Eye (tissue), 1 donor: ENCODE data around the gene IL7R.
"Not testable (repeated sequence)": the region's sequence is repeated elsewhere in the genome, so short reads cannot be mapped to it uniquely, and the experiment has no call there.

Experiments used
- DNase-seq: peaks from one replicate; pipeline ENCODE4 v3.0.0-alpha.2; 2015

Gene IL7R

DNA sequence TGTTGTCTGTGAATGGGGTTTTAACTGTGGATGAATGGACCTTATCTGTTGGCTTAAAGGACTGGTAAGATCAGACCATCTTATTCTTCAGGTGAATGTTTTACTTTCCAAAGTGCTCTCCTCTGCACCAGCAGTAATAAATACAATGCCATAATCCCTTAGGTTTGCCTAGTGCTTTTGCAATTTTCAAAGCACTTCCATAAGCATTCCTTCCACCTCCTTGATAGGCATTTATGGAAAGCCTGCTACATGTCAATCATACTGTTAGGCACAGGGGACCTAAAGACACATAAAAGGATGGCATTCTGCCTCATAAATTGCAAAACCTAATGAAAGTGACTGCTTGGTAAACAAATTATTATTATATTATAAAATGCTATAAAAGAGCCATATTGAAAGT is 21.4 kb downstream of the IL7R start:
- DNase-seq: no peak

DNA sequence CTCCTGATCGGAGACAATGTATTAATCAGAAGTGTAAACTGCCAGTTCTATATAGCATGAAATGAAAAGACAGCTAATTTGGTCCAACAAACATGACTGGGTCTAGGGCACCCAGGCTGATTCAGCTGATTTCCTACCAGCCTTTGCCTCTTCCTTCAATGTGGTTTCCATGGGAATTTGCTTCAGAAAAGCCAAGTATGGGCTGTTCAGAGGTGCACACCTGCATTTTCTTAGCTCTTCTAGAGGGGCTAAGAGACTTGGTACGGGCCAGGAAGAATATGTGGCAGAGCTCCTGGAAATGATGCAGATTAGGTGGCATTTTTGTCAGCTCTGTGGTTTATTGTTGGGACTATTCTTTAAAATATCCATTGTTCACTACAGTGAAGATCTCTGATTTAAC is 22.4 kb downstream of the IL7R start:
- DNase-seq: no peak

DNA sequence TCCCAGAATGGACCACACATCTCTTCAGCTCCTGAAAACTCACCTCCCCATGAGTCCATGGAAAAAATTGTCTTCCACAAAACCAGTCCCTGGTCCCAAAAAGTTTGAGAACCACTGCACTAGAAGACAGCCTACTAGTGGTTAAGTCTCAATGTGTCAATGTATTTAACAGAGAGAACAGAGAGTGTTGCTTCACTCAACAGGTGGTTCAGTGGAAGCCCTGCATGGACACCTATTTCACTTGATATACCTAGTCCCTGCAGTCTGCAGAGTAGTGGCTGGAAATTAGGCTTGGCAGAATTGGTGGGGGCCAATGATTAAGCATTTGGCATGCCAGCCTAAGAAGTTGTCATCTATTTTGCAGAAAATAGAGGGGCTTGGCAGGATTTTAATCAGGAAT is 23.0 kb downstream of the IL7R start:
- no peak for DNase-seq

DNA sequence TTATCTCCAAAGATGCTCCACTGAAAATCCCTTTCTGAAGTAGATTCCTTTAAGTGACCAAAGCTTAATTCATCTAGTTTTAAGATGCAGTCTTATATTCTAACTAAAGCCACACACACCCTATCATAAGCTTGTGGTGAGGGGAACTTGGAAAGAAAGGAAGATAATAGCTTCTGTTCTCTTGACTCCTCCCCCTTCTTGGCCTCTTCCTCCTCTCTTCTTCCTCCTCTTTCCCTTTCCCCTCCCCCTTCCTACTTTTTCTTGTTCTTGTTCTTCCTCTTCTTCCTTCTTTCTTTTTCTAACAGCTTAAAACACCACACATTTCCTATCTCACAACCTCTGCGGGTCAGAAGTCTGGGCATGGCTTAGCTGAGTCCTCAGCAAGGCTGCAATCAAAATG is 23.5 kb downstream of the IL7R start:
- DNase-seq: no peak

DNA sequence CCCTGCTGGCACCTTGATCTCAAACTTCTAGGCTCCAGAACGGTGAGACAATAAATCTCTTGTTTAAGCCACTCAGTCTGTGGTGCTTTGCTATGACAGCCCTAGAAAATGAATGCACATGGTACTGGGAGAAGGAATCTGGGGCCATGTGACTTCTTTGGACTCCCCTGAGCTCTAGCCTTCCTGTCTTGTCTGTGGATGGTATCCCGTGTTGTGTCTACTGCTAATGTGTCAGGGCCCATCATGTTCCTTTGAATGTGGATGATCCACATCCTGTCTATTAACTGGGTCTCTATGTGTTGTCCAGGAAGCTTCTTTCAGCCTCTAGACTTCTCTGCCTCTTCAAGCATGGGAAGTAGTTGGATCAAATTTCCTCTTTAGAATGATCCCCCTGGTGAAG is 25.1 kb downstream of the IL7R start:
- no peak for DNase-seq

DNA sequence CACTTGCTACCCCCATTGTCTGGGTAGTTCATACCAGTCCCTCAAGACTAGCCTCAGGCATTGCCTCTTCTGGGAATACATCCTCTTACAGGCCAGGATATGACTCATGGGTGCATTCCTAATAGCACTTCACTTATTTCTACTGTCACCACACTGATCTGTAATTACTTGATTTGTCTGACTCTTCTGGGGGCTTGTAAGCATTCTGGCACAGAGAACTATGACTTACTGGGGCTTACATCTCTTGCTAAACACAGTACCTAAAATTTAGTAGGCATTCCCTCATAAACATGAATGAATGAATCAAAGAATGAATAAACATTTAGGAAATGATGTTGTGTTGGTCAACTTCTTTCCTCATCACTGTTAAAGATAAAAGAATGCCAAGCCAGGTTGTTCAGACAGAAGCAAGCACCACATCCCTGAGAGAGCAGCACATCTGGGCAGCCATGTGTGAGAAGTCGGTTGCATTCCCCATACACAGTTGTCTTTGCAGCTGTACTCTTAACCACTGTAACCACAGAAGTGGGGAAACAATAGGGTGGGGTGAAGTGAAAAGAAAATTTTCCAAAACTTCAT is 27.6 kb downstream of the IL7R start:
- DNase-seq: peak; percentile 67

DNA sequence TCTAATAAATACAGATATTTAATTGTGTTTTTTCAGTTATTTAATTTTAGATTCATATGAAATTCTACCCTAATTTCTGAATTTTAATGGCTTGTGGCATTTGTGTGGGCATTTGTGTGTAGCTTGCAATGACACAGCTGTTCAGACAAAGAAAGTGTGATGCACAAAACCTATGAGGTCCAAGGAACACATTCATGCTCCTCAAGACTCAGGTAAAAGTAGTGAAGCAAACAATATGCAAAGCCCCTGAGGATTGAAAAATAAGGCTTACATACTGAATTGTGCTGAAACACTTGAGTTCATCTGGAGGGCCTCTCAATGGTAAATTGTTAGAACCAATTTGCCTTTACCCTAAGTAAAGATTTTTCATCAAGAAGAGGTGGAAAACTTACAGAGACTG is 28.1 kb downstream of the IL7R start:
- DNase-seq: peak; percentile 19

DNA sequence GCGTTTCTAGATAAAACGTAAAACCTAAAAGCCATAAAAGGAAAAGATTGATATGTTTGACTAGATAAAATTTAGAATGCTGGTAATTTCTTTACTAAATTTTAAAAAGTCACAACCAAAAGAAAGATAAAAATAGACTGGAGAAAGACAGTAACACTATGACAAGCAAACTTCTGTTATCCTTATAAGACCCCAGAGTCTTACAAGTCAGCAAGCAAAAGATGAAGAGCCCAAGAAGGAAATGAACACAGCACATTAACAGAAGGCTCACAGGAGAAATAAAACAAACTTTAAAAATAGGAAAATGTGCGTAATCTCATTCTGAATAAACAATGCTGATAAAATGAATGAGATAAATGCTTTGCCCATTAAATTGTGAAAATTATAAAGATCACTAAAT is 29.7 kb downstream of the IL7R start:
- DNase-seq: no peak

DNA sequence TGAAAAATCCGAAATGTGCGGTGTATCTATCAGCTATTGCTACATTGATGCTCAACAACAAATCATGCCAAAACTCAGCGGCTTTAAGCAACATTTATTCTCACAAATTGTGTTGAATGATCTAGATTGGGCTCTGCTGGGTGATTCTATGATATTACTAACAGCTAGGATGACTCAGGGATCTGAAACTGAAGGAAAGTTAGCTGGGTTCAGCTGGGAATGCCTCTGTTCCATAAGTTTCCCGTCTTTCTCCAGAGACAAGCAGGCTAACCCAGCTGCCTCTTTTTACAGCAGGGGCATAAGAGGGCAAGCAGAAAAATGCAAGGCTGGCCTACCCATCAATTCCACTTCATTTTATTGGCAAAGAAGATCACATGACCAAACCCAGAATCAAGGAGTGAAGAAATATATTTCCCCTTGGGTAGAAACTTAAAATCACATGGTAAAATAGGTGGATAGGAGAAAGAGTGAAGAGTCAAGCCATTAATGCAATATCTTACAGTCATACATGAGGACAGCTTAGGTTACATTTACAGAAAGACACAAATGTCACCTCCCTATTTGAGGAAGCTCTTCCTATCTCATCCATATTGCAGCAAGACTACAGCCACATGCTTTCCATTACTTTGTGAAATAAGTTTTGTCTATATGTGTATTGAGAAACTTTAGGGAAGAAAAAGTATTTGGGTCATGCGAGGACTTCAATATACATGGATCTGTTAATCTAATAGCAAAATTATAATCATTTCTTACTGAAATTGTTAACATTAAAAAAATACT is 30.8 kb downstream of the IL7R start:
- DNase-seq: no peak

DNA sequence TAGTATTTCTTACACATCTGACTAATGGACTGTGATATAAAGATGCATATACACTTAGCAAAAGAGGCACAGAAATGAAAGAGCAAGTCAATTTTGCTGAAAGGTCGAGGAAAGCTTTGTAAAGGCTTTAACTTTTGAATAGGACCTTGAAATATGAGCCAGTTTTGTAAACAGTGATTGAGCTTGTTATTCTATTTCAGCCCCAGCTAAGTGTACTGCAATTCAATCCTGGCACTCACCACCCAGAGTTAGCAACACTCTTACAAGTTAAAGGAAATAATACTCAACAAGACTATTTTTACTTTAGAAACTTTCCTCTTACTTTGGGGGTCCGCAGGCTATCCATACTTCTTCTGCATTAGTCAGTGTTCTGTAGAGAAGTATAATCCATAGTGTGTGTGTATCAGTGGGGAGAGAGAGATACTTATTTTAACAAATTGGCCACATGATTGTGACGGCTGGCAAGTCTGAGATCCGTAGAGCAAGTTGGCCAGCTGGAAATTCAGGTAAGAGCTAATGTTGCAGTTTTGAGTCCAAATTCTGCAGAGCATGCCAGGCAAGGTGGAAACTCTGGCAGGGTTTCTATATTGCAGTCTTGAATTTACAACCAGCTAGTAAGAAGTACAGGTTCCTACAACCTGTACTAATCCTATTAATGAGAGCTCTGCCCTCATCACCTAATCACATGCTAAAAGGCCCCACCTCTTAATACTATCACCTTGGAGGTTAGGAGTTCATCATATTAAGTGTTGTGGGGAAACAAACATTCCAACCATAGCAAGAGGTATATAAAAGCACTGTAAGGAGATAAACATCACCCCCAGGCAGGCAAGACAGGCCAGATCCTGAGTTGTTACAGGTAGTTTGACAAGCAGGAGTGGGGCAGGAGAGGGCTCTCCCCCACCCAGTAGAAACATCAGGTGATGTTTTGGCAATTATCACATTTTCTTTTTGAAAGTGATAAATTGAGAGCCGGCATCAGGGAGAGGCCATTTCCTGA is 33.6 kb downstream of the IL7R start:
- no peak for DNase-seq

DNA sequence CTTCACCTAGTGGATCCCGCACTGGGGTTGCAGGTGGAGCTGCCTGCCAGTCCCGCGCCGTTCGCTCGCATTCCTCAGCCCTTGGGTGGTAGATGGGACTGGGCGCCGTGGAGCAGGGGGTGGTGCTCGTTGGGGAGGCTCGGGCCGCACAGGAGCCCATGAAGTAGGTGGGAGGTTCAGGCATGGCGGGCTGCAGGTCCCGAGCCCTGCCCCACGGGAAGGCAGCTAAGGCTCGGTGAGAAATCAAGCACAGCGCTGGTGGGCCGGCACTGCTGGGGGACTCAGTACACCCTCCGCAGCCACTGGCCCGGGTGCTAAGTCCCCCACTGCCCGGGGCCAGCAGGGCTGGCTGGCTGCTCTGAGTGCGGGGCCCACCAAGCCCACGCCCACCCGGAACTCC is 36.1 kb downstream of the IL7R start:
- DNase-seq: not testable (repeated sequence)

DNA sequence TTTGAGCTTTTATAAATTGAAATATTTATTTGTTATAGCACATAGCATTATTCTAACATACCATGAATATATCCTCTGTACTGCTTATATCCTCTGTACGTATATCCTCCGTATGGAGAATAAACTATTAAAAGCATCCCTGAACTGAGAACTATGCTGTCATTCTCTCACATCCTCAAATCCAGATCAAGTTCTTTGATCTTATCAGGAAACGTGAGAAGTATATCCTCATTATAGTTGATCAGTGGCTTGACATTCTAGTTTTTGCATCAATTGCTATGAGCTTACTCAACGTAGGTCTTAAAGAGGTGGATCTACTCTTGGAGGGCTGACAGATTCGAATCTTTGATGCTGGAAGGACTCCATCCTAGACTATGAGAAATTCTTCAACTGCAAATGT is 37.4 kb downstream of the IL7R start:
- no peak for DNase-seq

DNA sequence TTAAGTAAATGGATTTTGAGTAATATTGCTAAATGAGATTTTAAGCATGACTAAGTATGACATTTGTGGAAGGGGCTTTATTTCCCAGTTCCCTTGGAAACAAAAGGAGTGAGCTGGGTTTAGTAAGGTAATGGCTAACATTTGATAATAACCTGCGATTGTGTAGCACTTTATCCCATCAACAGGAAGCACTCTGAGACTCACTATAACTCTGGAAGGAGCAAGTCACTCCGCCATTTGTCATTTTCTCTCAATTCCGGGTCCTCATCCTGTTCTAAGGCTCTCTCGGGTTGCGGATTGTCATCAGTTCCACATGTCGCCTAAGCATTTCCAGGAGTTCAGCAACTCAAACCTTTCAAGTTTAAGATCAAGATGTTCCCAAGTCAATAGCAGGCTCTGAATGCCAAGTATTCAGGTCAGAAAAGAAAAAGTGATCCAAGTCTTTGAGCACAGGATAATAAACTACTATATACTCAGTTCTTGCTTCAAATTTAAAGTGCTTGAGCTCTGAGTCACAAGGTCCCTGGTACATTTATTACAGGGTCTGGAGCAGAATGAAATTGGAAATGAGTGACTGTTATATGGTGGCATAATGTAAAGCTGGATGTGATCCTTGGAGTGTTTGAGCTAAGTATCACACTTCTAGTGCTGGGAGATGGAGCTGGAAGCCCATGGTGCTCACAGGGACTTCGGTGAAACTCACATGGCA is 42.4 kb downstream of the IL7R start:
- no peak for DNase-seq

DNA sequence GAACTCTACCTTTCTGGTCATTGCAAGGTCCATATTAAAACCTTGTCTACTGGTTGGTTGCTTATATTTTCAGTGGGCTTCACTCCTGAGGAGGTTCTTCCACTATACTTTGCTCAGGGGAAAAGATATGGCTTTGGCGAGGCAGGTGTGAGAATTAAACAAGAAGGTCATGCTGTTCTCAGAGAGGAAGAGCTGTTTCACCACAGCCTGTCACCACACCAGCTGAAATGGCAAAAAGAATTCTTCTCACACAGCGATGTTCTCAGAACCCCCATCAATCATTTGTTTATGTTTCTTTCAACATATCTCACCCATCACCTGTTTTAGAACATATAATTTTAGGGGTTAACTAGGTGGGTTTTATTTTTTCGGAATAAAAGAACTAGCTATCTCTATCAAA is 43.1 kb downstream of the IL7R start:
- DNase-seq: no peak

DNA sequence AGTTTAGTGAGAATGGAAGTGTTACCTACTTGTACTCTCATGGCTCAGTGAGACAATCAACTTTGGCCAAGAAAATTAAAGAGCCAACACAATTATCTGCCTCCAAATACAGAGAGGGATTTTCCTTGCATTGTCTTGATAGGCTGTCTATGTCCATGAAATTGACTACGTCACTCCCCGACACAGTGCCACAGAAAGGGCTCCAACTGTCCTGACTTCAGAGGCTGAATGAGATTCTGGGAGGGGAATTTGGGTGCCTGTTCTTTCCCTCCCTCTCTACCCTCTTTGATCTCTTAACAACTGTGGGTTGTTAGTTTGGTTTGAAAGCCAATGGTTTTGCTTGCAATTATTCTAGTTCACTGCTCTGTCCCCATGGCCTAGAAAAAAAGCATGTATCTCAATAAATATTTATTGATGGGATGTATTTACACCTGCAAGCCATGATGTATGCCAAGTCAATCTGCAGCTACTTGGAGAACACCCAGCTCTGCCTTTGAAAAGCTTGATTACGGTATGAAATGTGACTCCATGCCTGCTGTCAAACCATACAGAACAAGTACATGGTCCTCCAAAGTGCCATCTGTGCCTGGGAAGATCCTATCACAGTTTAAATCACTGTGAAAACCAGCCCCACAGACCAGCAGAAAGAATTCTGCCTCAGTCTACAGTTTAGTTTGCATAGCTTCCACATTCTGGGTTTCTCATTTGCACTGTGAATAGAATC is 44.4 kb downstream of the IL7R start:
- DNase-seq: no peak

DNA sequence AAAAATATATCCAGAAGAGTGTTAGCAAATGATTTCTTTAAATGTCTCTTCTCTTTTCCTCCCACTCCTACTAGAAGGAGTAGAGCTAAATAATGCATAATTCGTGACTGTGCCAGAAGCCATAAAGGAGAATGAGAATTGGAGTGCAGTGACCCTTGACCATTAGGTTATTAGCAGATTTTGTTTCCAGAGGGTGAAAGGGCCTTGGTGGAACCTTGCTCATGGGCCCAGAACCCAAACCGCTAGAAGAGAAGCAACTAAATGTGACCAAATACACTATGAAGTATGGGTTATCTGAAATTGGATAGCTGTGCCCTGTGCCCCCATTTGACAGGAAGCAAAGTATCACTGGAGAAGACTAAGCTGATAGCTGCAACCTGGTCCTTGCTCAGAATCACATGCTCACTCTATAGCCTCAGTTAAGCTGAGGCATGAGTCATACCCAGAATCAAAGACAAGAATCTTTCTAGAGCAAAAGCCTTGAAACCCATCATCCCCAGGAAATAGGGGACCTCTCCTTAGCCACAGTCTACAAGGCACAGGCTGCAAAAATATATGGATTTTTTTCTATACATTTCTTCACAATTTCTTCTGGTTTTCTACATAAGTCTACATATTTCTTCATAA is 45.5 kb downstream of the IL7R start:
- no peak for DNase-seq

DNA sequence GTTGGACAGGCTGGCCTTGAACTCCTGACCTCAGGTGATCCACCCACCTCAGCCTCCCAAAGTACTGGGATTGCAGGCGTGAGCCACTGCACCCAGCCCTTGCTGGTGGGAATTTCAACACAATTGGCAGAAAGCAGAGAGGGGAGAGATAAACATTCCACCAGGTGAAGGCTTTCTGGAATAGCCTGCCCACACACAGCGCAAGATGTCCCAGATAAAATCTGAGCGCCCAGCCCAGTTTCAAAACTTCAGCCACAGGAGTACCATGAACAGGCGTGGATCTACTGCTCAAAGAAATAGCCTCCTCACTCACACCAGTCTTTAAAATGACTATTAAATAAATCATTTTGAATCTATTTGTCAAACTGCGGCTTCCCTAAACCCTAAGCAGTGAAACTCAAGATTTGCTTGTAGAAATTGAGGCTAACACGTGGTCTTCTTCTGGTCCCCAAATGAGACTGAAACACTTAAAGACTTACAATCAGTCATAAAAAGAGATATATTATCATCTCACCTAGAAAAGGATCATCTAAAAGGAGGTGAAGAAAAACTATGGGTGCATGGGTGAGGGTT is 47.0 kb downstream of the IL7R start:
- DNase-seq: no peak

DNA sequence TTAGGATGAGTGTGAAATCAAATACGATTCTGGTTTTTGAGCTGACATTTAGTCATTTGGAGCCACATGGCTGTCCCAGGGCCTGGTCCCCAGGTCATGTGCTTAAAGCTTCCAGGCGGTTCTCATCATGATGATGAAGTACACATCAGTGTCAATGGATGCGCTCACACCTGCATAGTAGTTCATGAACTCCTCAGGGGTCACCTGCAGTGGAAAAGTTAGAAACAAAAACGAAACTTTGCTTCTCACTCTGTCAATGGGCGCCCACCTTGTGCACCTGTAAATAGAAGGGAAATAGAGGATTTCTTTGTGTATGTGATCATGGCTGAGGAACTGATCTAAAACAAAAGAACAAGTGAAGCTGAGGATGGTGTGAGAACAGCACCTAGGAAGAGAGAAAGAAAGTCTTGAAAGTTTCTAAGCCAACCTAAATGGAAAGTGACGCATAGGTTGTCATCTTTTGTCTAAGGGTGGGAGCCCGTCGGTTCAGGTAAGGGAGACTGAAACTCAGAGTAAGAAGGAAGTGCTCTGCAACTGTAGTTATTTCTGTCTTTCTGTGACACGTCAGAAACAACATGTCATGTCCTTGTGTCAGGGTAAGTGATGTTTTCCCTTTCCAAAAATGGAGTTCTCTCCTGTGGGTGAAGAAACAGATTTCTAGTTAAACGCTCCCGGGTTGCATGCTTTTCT is 47.9 kb downstream of the IL7R start:
- DNase-seq: no peak

DNA sequence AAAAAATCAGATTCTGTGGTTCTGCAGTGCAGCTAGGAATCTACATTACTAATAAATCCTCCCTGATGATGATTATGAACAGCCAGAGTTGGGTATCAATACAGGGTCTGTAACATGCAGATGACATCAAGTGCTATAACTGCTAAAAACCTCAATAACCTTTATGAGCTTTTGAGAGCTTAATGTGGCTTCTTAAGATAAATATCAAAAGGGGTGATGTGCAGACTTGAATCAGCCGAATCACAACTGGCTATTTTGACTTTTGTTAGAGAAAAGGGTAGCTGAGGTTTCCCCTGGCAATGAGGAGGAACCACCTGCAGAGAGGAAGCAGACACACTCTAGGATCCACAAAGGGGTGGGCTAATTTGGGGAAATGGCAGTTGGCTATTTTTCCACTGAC is 51.5 kb downstream of the IL7R start:
- no peak for DNase-seq

DNA sequence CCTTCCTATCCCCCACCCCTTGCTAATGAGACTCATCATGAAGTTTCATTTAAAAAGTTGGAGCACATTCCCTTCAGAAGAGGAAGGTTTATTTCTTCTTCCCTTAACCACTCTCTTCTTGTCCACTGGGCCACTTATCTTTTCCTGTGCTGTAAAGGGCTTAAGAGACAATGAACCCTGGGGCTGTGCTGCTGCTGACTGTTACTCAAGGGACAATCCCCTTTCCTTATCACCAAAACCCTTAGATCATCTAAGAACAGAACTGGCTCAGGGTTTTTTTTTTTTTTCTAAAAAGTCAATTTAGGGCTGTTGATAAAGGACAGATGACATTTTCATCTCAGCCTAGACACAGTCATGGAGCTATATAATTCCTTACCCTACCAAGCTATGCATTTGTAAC is 52.1 kb downstream of the IL7R start:
- no peak for DNase-seq

DNA sequence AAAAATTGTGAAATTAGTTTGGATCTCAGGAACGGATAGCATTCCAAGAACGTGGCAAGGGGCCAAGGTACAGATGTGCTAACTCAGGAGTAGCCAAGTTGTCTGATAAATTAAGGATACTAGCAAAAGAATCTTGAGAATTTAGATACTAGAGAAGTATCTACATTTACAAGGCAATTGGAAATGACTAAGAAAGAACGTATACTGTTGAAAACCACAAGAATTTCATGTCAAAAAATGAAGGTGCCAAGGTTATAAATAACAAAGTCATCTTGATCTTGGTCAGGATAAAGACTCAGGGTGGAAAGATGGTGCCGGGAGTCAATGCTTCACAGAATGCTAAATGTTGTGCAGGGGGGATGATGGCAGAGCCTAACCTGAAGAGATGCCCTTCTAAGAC is 62.5 kb downstream of the IL7R start:
- no peak for DNase-seq
